Hematopoietic multipotent progenitor cell (in vitro differentiated cells): ENCODE data around the gene PIEZO1. TPM values are rescaled to one million over a fixed set of nuclear protein-coding genes. Genes with fewer than 3 reads are reported as not detected.

ENCODE experiments used
- DNase-seq, 3 donors: peaks; one replicate each; pipeline ENCODE4 v3.0.0-alpha.2; 2011 to 2015; ENCODE audit warnings: low read depth in 2 of 3, low spot score in 2 of 3
- total RNA-seq: library from RNA; depleted of rRNA; stranded (reverse); fragments of >200 nt; gene quantifications from one replicate; pipeline ENCODE4 v1.2.3, GENCODE V29; 2012

The PIEZO1 gene
- total RNA-seq, 1 donor: 394 TPM

DNA sequence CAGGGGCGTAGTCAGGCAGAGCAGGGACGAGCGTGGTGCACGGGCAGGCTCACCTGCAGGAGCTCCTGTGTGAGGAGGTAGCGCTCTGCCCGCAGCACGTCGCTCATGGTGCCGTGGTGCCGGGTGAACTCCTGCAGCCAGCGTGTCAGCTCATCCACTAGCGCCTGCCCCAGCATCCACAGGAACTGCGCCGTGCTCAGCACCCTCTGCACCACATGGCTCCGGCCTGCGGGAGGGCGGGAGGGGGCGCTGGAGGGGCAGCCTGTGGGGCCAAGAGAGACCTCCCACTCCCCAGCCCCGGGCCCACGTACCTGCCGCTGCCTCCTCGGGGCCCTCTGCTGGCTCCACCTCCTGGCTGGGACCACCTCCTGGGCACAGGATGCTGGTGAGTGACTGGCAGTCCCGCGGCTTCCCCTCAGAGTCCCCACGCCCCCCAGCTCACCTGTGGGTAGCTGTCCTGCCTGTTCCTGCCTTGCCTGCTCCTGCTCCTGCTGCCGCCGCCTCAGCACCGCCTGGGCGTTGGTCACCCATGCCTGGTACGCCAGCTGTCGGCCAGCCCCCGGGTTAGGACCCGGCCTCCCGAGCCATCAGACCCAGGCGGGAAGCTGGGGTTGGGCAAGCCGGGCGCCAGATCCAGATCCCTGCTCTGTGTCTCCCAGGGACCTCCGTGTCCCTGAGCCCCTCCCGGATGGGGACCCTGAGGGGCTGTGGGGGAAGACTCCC, 62.1 kb downstream of the PIEZO1 start:
- no peak for DNase-seq

DNA sequence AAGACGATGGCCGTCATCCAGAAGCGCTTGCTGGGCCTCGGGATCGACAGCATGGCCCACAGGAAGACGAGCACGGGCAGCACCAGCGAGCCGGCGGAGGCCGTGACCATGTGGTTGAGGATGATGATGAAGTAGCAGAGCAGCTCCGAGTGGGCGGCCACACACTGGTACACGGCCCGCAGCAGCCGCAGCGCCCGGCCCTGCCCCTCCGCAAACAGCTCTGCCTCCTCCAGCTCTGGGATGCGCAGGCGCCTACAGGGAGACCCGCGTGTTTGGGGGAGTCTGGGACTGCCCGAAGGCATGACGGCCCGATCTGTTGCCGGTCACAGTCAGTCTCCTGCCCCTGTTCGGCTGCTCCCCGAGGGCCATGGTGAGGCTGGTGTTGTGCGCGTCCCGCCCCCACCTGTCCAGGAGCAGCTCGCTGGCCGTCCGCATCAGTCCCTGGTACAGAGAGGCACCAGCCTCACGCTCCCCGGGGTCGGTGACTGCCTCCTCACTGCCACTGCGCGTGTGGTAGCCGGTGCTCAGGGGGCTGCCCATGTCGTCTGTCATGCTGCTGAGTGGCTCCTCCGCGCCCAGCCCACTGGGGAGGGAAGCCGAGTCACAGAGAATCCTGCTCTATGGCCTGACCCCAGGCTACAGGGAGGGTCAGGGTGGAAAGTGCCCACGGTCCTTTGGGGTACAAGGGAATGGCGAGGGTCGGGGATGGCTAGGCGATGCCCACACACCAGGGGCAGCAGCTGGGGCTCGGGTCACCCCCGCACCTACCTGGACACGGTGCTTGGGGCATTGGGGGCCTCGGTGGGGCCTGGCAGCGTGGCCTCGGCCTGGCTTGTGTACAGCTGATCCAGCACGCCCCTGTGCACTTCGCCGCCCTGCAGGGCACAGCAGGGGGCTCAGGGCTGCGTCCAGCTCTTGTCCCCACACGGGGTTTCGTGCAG, 62.9 kb downstream of the PIEZO1 start:
- DNase-seq: no peak

DNA sequence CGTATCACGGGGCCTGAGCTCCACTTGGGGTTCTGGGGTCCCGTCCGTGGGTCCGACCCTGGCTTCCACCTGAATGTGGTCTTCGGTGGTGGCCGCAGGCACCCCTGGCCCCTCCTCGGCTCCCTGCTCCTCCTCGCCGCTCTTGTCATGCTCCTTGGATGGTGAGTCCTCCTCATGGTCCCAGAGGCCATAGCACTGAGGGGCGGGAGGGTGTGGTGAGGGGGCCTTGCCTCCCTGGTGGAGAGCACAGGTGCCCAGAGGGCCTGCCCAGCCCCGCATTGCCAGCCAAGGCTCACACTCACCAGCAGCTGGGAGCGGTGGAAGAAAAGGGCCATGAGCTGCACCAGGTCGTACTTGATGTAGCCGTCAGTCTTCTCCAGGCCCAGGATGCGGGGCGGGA, 63.8 kb downstream of the PIEZO1 start:
- no peak for DNase-seq

DNA sequence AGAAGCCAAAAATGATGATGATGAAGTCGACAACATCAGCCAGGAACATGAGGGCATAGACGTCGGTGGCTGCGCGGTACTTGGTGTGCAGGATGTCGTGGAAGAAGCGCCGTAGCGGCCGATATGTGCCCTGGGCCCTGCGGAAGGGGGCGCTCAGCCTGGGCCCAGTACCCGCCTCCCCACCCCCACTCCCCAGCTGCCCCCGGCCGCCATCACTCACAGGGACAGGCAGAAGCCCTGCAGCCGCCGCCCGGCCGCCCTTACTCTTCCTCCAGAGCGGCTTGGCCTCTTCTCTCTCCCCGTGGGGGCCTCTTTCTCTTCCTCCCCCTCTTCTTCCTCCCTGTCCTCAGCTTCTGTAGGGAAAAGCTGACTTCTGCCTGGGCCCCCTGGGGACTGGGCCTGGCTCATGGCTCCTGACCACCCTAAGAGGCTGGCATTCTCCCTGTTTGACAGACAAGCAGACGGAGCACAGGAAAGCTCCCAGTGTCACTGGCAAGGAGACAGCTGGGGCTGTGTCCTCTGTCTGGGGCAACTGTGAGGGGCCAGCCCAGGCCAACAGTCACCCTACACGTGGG, 64.5 kb downstream of the PIEZO1 start:
- DNase-seq: no peak

DNA sequence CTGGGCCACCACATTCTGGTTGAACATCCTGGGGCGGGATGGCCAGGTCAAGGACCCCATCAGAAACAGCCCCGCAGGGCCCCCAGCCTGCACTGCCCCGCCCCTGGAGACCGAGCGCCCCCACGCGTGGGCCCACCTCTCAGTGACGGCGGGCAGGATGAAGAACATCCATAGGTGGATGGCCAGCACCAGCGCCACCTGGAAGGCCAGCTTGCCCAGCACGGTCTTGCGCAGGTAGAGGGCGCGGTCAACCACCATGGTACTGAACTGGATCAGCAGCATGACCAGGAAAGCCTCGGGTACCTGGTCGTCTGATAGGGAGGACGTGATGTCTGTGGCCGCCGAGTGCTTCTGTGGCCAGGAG, 65.1 kb downstream of the PIEZO1 start:
- no peak for DNase-seq

DNA sequence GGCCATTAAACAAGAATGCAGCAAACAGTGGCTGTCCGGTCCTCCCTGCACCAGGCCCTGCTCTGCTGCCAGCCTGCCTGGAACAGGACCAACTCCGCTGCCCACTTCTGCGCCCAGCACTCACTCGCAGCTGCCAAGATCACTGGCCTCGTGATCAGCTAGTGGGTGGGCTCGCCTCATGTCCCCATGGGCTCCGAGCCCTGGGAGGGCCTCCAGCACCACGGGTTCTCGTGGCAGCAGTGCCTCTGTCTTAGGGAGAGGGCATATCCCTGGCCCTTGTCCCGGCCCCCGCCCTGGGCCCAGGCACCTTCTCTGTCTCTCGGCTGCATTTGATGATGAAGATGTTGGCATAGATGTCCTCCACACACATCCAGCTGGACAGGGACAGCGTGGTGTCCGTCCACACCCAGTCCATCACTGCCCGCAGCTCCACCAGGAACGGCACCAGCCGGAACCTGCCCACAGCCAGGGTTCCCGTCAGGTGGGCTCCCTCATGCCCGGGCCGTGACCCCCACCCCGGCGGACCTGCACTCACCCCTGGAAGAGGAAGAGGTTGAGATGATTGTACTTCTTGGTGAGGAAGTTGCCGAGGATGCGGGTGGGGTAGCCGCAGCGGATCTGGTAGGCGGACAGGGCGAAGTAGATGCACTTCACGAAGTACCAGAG, 65.6 kb downstream of the PIEZO1 start:
- no peak for DNase-seq

DNA sequence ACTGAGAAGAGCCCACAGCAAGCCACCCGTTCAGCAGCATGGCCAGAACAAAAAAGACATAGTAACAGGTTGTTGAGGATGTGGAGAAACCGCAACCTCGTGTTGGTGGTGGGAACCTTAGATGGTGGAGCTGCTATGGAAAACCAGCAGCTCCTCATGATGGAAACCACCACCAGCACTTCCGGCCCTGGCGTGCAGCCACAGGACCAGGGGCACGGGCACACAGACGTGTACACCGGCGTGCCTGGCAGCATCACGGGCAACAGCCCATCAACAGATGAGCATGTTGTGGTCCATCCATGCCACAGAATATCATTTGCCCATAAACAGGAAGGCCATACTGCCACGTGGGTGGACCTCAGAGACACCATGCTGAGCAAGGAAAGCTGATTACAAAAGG, 66.8 kb downstream of the PIEZO1 start:
- DNase-seq: no peak

DNA sequence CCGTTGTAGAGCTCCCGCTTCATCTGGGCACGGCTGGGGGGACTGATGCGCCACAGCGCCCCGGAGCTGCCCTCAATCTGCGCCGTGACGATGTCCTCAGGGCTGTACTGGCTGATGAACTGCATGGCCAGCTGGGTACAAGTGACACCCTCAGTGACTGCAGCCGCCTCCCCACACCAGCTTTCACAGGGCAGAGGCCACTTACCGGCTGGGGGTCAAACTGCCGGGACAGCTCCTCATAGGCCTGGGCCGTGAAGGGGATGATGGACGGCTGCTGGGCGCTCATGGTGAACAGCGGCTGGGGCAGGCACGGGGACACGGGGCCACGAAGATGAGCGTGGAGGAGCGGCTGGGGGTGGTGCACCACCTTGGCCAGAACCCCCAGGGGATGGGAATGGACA, 68.4 kb downstream of the PIEZO1 start:
- DNase-seq: no peak

DNA sequence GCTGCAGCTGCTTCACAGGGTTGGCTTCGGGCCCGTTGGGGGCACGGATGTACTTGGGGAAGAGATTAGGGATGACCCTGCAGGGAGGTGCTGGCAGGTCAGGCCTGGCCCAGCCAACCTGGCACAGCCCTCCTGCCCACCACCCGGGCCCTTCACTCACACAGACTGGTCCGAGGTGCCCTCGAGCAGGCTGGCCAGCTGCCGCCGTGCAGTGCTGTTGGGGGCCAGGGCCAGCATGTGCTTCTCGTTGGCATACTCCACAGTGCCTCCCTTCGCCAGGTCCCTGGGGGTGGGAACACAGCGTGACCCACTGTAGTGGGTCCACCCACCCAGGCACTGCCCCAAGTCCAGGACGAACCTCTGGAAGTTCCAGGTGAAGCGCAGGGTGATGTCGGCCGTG, 68.8 kb downstream of the PIEZO1 start:
- no peak for DNase-seq

DNA sequence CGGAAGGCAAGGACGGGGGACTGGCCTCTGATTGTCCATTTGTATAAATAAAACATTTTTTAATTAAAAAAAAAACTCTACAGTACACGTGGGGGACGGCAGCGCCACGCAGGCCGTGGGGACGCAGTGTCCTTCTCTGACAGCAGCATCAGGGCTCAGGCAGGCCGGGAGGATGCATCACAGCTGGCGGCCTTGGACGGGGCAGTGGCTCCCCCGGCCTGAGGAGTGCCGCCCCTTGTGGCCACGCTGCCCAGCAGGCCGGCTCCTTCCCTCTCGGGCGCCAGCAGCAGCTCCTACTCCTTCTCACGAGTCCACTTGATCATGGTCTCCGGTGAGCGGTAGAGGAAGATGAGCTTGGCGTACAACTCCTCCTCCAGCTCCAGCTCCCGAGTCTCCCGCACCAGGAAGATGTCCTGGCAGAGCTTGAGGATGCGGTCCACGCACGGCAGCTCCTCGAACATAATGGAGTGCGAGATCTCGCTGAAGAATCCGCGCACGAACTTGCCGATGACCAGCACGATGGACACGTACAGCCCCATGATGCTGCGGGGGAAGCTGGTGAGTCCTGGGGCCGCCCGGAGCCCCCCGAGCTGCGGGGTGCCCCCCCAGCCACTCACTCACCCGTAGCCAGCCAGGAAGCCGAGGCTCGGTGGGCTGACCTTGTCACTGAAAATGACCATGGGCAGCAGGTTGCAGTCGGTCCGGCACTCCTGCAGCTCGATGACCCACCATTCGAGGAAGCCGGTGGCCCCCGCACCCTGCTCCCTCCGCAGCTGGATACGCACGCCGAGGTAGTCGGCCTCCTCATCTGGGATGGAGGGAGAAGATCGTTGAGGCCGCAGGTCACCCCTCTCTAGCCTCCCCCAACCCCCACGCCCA, 69.5 kb downstream of the PIEZO1 start:
- no peak for DNase-seq

DNA sequence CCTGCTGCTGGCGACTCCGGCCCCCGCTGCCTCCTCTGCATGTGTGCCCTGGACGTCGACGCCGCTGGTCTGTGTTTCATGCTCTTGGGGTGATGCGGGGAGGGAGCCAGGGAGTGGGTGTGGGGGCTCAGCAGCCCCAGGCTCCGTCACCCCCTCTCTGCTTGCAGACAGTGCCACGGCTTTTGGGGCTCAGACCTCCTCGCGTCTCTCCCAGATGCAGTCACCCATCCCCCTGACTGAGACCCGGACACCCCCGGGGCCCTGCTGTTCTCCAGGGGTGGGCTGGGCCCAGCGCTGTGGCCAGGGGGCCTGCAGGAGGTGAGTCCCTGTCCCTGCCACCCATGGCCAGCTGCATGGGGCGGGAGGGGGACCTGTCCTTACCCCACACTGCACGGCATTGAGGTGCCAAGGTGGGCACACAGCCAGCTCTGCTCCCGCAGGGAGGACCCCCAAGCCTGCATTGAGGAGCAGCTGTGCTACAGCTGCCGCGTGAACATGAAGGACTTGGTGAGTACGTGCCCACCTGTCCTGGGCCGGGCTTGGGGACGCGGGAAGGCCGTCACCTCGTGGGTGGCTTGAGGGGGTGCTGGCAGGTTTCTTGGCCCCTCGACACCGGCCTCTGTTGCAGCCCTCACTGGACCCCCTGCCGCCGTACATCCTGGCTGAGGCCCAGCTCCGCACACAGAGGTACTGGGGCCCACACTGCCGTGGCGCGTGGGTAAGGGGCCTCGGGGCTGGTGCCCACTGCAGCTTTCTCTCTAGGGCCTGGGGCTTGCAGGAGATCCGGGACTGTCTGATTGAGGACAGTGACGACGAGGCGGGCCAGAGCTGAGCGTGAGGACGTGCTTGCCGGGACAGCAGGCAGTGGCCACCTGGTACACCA, 70.4 kb downstream of the PIEZO1 start:
- no peak for DNase-seq

DNA sequence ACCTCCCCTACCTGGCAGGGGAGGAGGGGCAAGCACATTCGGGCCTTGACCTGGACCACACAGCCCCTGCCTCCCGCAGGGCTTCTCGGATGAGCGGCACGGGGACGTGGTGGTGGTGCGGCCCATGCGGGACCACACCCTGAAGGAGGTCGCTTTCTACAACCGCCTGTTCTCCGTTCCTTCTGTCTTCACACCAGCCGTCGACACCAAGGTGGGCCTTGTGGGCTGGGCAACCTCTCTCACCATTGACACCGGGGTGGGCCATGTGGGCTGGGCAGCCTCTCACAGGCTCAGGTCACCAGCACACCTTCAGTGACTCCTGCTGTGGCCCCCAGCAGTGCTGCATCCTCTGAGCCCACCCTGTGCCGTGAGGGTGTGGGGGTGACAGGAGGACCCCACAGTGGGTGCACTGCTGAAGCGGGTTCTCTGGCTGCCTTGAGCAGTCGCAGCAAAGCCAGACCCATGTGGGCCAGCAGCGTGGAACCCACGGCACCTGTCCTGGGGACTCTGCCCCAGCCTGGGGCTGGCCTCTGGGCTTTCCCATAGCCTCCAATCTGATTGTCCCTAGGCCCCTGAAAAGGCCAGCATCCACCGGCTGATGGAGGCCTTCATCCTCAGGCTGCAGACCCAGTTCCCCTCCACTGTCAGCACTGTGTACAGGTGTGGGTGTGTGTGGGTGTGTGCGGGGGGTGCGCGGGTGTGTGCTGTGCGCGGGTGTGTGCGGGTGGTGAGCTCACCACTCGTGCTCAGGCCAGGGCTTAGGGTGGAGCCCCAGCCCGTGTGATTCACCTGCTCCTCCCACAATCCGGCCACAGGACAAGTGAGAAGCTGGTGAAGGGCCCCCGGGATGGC, 71.2 kb downstream of the PIEZO1 start:
- no peak for DNase-seq

DNA sequence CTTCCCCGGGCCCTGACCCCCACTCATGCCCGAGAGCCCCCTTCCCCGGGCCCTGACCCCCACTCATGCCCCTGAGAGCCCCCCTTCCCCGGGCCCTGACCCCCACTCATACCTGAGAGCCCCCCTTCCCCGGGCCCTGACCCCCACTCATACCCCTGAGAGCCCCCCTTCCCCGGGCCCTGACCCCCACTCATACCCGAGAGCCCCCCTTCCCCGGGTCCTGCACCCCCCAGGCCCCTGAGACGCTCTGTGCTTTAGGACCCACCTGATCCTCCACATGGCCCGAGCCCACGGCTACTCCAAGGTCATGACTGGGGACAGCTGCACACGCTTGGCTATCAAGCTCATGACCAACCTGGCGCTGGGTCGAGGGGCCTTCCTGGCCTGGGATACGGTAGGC, 72.0 kb downstream of the PIEZO1 start:
- no peak for DNase-seq

DNA sequence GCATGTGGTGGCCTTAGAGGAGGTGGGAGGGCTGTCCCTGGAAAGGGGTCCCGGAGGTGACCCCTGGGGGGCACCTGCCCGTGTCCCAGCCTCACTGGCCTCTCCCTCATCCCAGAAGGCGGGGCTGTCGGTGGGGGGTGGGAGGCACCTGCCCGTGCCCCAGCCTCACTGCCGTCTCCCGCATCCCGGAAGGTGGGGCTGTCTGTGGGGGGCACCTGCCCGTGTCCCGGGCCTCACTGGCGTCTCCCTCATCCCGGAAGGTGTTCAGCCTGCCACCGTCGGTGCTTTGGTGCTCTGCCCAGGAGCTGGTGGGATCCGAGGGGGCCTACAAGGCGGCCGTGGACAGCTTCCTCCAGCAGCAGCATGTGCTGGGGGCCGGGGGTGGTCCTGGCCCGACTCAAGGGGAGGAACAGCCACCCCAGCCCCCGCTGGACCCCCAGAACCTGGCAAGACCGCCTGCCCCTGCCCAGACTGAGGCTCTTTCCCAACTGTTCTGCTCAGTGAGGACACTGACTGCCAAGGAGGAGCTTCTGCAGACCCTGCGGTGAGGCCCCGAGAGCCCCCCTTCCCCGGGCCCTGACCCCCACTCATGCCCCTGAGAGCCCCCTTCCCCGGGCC, 72.5 kb downstream of the PIEZO1 start:
- no peak for DNase-seq

DNA sequence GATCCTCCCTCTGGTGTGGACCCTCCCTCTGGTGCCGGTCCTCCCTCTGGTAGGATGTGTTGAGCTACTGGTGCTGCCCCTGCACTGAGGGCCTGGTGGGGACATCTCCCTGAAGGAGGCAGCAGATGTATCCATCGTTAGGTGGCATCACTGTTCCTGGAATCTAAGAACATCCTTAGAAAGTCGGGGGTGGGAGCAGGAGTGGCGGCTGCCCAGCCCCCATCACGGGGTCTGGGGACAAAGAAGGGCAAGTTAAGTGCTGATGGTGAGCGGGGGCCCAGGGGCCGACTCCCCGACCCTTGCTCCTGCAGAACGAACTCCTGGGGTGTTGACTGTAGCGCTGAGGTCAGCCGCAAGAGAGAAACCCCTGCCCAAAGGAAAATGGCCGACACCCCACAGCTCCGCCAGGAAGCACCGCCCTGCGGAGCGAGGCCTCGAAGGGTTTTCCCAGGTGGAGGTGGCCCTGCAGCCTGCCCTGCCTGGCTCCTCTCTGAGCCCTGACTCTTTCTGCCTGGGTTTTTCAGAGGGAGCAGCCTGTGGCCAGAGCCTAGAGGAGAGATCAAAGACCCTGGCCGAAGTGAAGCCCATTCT, 73.2 kb downstream of the PIEZO1 start:
- DNase-seq: no peak

DNA sequence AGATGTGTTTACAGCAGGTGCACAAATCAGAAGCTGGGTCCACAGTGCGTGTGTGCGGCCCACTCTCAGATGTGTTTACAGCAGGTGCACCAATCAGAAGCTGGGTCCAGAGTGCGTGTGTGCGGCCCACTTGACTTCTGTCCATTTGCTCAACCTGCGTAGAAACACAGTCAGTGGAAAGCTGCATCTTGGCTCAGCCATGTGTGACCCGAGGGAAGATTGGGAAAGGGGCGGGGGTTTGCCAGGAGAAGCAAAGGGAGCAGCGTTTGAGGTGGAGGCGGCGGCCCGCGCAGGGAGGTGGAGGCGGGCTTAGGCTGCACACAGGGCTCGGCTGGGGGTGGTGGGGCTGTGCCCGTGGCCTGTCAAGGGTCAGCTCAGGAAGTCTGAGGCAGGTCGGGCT, 74.5 kb downstream of the PIEZO1 start:
- DNase-seq: no peak

DNA sequence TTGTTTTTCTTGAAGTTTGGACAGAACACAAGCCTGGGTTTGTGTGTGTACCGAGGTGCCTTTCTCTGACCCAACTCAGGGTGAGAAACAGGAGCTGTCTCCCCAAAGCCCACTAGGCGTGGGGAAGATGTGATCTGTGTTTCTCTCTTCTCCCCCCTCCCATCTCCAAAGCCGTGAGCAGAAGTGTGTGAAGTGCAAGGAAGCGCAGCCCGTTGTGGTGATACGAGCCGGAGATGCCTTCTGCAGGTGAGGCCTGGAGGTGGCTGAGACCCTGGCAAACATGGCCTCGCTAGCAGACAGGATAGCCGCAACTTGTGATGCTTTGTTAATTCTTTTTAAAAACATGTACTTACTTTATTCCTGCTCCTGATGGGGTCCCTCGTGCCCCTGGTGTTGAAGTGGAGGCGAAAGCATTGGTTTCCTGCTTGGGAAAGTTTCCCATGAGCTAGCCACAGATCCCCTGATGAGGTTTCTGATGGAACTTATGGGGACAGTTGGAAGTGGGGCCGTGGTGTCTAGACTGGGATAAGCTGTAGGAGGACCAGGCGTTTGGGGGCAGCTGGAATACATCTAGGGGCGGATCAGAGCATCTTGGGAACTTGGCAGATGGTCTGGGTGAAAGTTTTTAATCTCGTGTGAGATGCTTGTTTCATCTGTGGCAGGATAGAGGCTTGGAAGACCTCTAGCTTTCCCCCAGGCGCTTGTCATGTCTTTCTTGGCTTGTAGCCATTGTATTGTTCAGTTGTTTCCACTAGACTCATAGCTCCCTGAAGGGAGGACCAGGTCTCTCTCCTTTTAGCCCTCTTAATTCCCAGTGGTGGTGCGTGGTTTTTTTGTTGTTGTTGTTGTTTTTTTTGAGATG, 77.8 kb downstream of the PIEZO1 start:
- DNase-seq: no peak
